HepG2 (cell line): ENCODE results near the gene SIMC1. TPM values are rescaled to one million over a fixed set of nuclear protein-coding genes. Genes with fewer than 3 reads are reported as not detected.

Experiments
- ATAC-seq: fragments of 200-7000 bp; cut with Tn5 transposase; 3 replicates; pipeline ENCODE4 v1.9.1; 2020; ENCODE audit warnings: mild to moderate bottlenecking, moderate library complexity
- BruUV-seq: library from RNA; stranded (reverse); fragments of 400-500 nt; replicated peaks from 2 replicates; lab custom pipeline; 2021; lab: Mats Ljungman, UMichigan
- CTCF ChIA-PET: fragments of 300-600 bp; formaldehyde crosslinking; extraction: SDS; loops from one replicate; lab custom pipeline; 2021; ENCODE audit warnings: low total read pairs, inconsistent platforms, low intra/inter-chr PET ratio; lab: Yijun Ruan, JAX
- POLR2A ChIA-PET: fragments of 350-600 bp; sonication (Branson Sonifier 250); formaldehyde crosslinking; loops from one replicate; lab custom pipeline; 2020; ENCODE audit warnings: antibody characterized with exemption, inconsistent platforms; lab: Yijun Ruan, JAX
- DNase-seq: peaks from one replicate; pipeline ENCODE4 v3.0.0-alpha.2; 2015; ENCODE audit warnings: low spot score
- FAIRE-seq: peaks from 3 replicates; lab custom pipeline; 2011; peaks lifted over from hg19 to GRCh38; lab: Jason Lieb, UNC
- H2AFZ ChIP-seq: one replicate; pipeline ENCODE4 v1.6.1; 2011; ENCODE audit warnings: low read length, inconsistent platforms
- H3K27ac ChIP-seq: fragments of 300-600 bp; 3 replicates; pipeline ENCODE4 v1.8.0; 2011; ENCODE audit warnings: mixed run types, mild to moderate bottlenecking, mixed read lengths, low read length, inconsistent platforms; ENCODE audit not compliant: insufficient read depth; ENCODE audit errors: extremely low read length
- H3K27me3 ChIP-seq, 2 experiments: fragments of 200-600 bp in 1 of 2; 2 replicates in 1 of 2; 3 replicates in 1 of 2; pipeline versions ENCODE4 v1.6.0 to v1.8.0; 2011; ENCODE audit warnings: low read length in 2 of 2, mild to moderate bottlenecking in 2 of 2, moderate library complexity in 2 of 2, inconsistent platforms in 1 of 2; ENCODE audit not compliant: insufficient read depth in 2 of 2, control insufficient read depth in 1 of 2
- H3K36me3 ChIP-seq, 2 experiments: fragments of 200-600 bp in 1 of 2; replicated peaks in 1 of 2; 2 replicates in 1 of 2; 3 replicates in 1 of 2; pipeline versions ENCODE4 v1.5.1 to v1.8.0; 2011; ENCODE audit warnings: low read length in 2 of 2, inconsistent platforms in 1 of 2; ENCODE audit not compliant: insufficient read depth in 2 of 2, control insufficient read depth in 1 of 2
- H3K4me1 ChIP-seq: 2 replicates; pipeline ENCODE4 v1.5.1; 2012; ENCODE audit warnings: low read length, inconsistent platforms; ENCODE audit not compliant: insufficient read depth
- H3K4me2 ChIP-seq: 2 replicates; pipeline ENCODE4 v1.6.0; 2011; ENCODE audit warnings: low read depth, low read length, inconsistent platforms
- H3K4me3 ChIP-seq, 3 experiments: fragments of 200-600 bp in 1 of 3; sonication (generic), shearing (Covaris generic) in 1 of 3; replicated peaks in 1 of 3; 2 replicates each; pipeline ENCODE4 v1.5.1; 2011 to 2016; ENCODE audit warnings: low read length in 3 of 3, inconsistent platforms in 2 of 3, low read depth in 2 of 3, mild to moderate bottlenecking in 2 of 3, control low read depth in 1 of 3, mixed read lengths in 1 of 3; ENCODE audit not compliant: insufficient read depth in 1 of 3
- H3K79me2 ChIP-seq: one replicate; pipeline ENCODE4 v1.6.1; 2011; ENCODE audit warnings: low read length, inconsistent platforms; ENCODE audit not compliant: insufficient read depth
- H3K9ac ChIP-seq: 2 replicates; pipeline ENCODE4 v1.6.0; 2011; ENCODE audit warnings: mild to moderate bottlenecking, low read depth, low read length, inconsistent platforms; ENCODE audit not compliant: insufficient read depth
- H3K9me3 ChIP-seq: 2 replicates; pipeline ENCODE4 v1.5.1; 2012; ENCODE audit warnings: mild to moderate bottlenecking, low read length
- H4K20me1 ChIP-seq: 2 replicates; pipeline ENCODE4 v1.6.0; 2011; ENCODE audit warnings: inconsistent platforms, mild to moderate bottlenecking, low read length, moderate library complexity; ENCODE audit not compliant: insufficient read depth
- CEBPB ChIP-seq: IDR thresholded peaks from 2 replicates; pipeline ENCODE4 v1.6.1; 2011; ENCODE audit warnings: low read depth, low read length, improper control_type of control experiment, borderline replicate concordance
- CHD4 ChIP-seq: fragments of 200-600 bp; sonication (generic); IDR thresholded peaks from 2 replicates; pipeline ENCODE4 v1.7.0; 2017; ENCODE audit warnings: mild to moderate bottlenecking, low read length, borderline replicate concordance
- FUBP1 ChIP-seq: sonication (generic); formaldehyde crosslinking; IDR thresholded peaks from 2 replicates; pipeline ENCODE4 v1.5.1; 2020; ENCODE audit warnings: missing genetic modification reagents, mild to moderate bottlenecking, borderline replicate concordance
- GRHL1 ChIP-seq: sonication (generic); formaldehyde crosslinking; conservative IDR thresholded peaks from 2 replicates; pipeline ENCODE4 v1.8.0; 2022; ENCODE audit warnings: missing genetic modification reagents
- MTA3 ChIP-seq: sonication (generic); formaldehyde crosslinking; IDR thresholded peaks from 2 replicates; pipeline ENCODE4 v1.4.0; 2020; ENCODE audit warnings: missing genetic modification reagents
- NFE2L2 ChIP-seq: fragments of 150-350 bp; IDR thresholded peaks from 2 replicates; pipeline ENCODE4 v1.6.1; 2014; ENCODE audit warnings: low read length
- NFYB ChIP-seq: sonication (generic); formaldehyde crosslinking; IDR thresholded peaks from 2 replicates; pipeline ENCODE4 v1.4.0; 2020; ENCODE audit warnings: missing genetic modification reagents
- REST ChIP-seq, 2 experiments: IDR thresholded peaks; 2 replicates each; pipeline ENCODE4 v1.6.1; 2011 to 2012; ENCODE audit warnings: low read length in 2 of 2, borderline replicate concordance in 1 of 2, low read depth in 1 of 2, mild to moderate bottlenecking in 1 of 2, moderate library complexity in 1 of 2
- ZMYM2 ChIP-seq: sonication (generic); formaldehyde crosslinking; IDR thresholded peaks from 2 replicates; pipeline ENCODE4 v1.8.0; 2022; ENCODE audit warnings: mild to moderate bottlenecking, missing genetic modification reagents
- ZNF263 ChIP-seq: sonication (generic); formaldehyde crosslinking; IDR thresholded peaks from 2 replicates; pipeline ENCODE4 v1.4.0; 2020; ENCODE audit warnings: missing genetic modification reagents
- ZNF317 ChIP-seq: sonication (generic); formaldehyde crosslinking; IDR thresholded peaks from 2 replicates; pipeline ENCODE4 v1.5.0; 2020; ENCODE audit warnings: mild to moderate bottlenecking, missing genetic modification reagents
- ZZZ3 ChIP-seq: sonication (generic); formaldehyde crosslinking; IDR thresholded peaks from 2 replicates; pipeline ENCODE4 v1.4.0; 2020; ENCODE audit warnings: missing genetic modification reagents, mild to moderate bottlenecking, borderline replicate concordance
- WGBS: methylation state at CpG from one replicate; pipeline ENCODE4 v1.1.6; 2017; ENCODE audit warnings: low lambda C conversion rate; 5-methylcytosine and 5-hydroxymethylcytosine counted together
- in situ Hi-C: cut with HindIII; loops from 2 replicates; pipeline ENCODE4 v1.10.0; 2017; ENCODE audit warnings: low pct_unique_long_range_greater_than_20kb; ENCODE audit not compliant: extremely low pct_ligation_motif_present
- intact Hi-C: fragments of 100-400 bp; cut with micrococcal nuclease; formaldehyde crosslinking; loops from one replicate; pipeline ENCODE4 v1.10.0; 2022; ENCODE audit not compliant: unreplicated experiment
- polyA plus RNA-seq, 8 experiments: library from polyadenylated mRNA; depleted of rRNA in 3 of 8; stranded (reverse) in 7 of 8; unstranded in 1 of 8; fragments of >200 nt; fragmentation: Illumina TruSeq in 4 of 8; extraction: Trizol in 4 of 8; gene quantifications; 2 replicates each; pipeline versions ENCODE4 v1.2.1 to v1.2.3, GENCODE V29; 2011 to 2016; ENCODE audit warnings: low read depth in 4 of 8, missing spikeins in 1 of 8, mixed read lengths in 1 of 8; ENCODE audit not compliant: insufficient read depth in 1 of 8
- total RNA-seq, 5 experiments: library from RNA; depleted of rRNA; stranded (reverse); fragments of >200 nt; fragmentation: Illumina TruSeq; extraction: Trizol; gene quantifications; 2 replicates each; pipeline ENCODE4 v1.2.3, GENCODE V29; 2016; ENCODE audit warnings: low read depth in 1 of 5

SIMC1 gene
- total and polyA plus RNA-seq, 2 of the 13 experiments (the other 11 are each of a cell fraction or from before 2014, with no cell fraction given) = 5.4 to 6.8 TPM

- CTCF ChIA-PET = no interaction called here
- Histone ChIP-seq H3K4me3 (no peak overlapping the region), H3K9ac (no peak overlapping the region), H3K79me2 (peaks cover 15% of the 10 kb centered on the region), H3K4me1 (peaks cover 11% of the 10 kb centered on the region), H3K36me3 (peaks cover 2 to 6% of the 10 kb centered on the region in 2 experiments; a peak in 2 of 5 replicates), H3K27ac (no peak overlapping the region), H4K20me1 (no peaks in the 10 kb centered on the region; the same call in 1 of the 2 replicates), H3K9me3 (no peaks in the 10 kb centered on the region), H2AFZ (no peak overlapping the region), H3K4me2 (no peak overlapping the region), H3K27me3 (no peaks in the 10 kb centered on the region; a peak in 1 of 5 replicates)
- no TSS peak for BruUV-seq
- ATAC-seq (no peak), DNase-seq (no peak), FAIRE-seq (no peak)
- POLR2A ChIA-PET = no interaction called here
- intact Hi-C loops (no loop called here), in situ Hi-C loops (no loop called here)
- WGBS = 95% methylated on average over 5 of the region's 11 CpGs
- TF ChIP-seq NFYB (no peak), GRHL1 (CRISPR knock-in tag) (no peak)
Measured at GRCh38 chr5:176392526-176392925, 154.3 kb downstream of the SIMC1 start.

- H3K4me3 ChIP-seq = no peak overlapping the region
- no peaks in the 10 kb centered on the region for H3K9me3 ChIP-seq
- TF ChIP-seq MTA3 = no peak
- TF ChIP-seq FUBP1 (CRISPR knock-in tag) = no peak
- TF ChIP-seq NFE2L2 = no peak
- no peak for TF ChIP-seq ZMYM2 (CRISPR knock-in tag)
- no peak for TF ChIP-seq ZNF317 (CRISPR knock-in tag)
- TF ChIP-seq ZZZ3 = no peak
- no peak for TF ChIP-seq CHD4
- TF ChIP-seq CEBPB = no peak
- no peak for TF ChIP-seq ZNF263 (CRISPR knock-in tag)
- TF ChIP-seq REST (IDR thresholded peaks at IDR 0.05; ENCODE audit: borderline replicate concordance in 1 of 2, low read depth in 1 of 2, low read length in 2 of 2) = no peak
- no peak overlapping the region for H3K9ac ChIP-seq
- H4K20me1 ChIP-seq = no peaks in the 10 kb centered on the region; the same call in 1 of the 2 replicates
- peaks cover 6% of the 10 kb centered on the region for H3K79me2 ChIP-seq
- CTCF ChIA-PET = no interaction called here
- intact Hi-C loops = no loop called here
- H3K27ac ChIP-seq = no peak overlapping the region
- H2AFZ ChIP-seq = no peak overlapping the region
- DNase-seq = no peak
- POLR2A ChIA-PET = no interaction called here
- H3K36me3 ChIP-seq = peaks cover 2 to 6% of the 10 kb centered on the region in 2 experiments; a peak in 2 of 5 replicates
- no peak for FAIRE-seq
- no TSS peak for BruUV-seq
- ATAC-seq = no peak
- no peaks in the 10 kb centered on the region; a peak in 1 of 5 replicates for H3K27me3 ChIP-seq
- H3K4me2 ChIP-seq = no peak overlapping the region
- 81% methylated on average over 8 of the region's 9 CpGs for WGBS
- peaks cover 10% of the 10 kb centered on the region for H3K4me1 ChIP-seq
- in situ Hi-C loops = no loop called here
Measured at GRCh38 chr5:176394096-176394495, 155.9 kb downstream of the SIMC1 start.
